Middle frontal gyrus (tissue), 1 donor: ENCODE data around the gene OSCP1.
A peak's percentile ranks its signal among the peaks of the same experiment; 100 is the strongest.

Experiments
- DNase-seq: peaks from one replicate; pipeline ENCODE4 v3.0.0-alpha.2; 2015; ENCODE audit warnings: low spot score; ENCODE audit errors: extremely low spot score

Gene OSCP1

GRCh38 chr1:36475341-36475740, 25.1 kb upstream of the OSCP1 start:
- DNase-seq: no peak

GRCh38 chr1:36472656-36473055, 22.4 kb upstream of the OSCP1 start:
- DNase-seq: no peak

- no peak for DNase-seq
Measured at GRCh38 chr1:36471830-36472641, 21.8 kb upstream of the OSCP1 start.

GRCh38 chr1:36469163-36469562, 18.9 kb upstream of the OSCP1 start:
- DNase-seq: no peak

GRCh38 chr1:36467700-36468455, 17.6 kb upstream of the OSCP1 start:
- DNase-seq: no peak

- DNase-seq: no peak
Measured at GRCh38 chr1:36467027-36467410, 16.8 kb upstream of the OSCP1 start.

GRCh38 chr1:36466370-36467026, 16.2 kb upstream of the OSCP1 start:
- no peak for DNase-seq

- no peak for DNase-seq
Measured at GRCh38 chr1:36465731-36466369, 15.6 kb upstream of the OSCP1 start.

- no peak for DNase-seq
Measured at GRCh38 chr1:36464605-36465393, 14.5 kb upstream of the OSCP1 start.

- peak; percentile 96 for DNase-seq
Measured at GRCh38 chr1:36463803-36464604, 13.8 kb upstream of the OSCP1 start, which contains the start of gene MRPS15. MRPS15 (minus strand) TSS chr1:36464384; CDS start chr1:36464275, 109 bp downstream.

GRCh38 chr1:36463463-36463802, 13.2 kb upstream of the OSCP1 start:
- DNase-seq: no peak

GRCh38 chr1:36458910-36459309, 8.7 kb upstream of the OSCP1 start:
- no peak for DNase-seq

GRCh38 chr1:36457691-36458090, 7.4 kb upstream of the OSCP1 start:
- no peak for DNase-seq

- DNase-seq: no peak
Measured at GRCh38 chr1:36456391-36456928, 6.2 kb upstream of the OSCP1 start.

GRCh38 chr1:36455386-36455785, 5.1 kb upstream of the OSCP1 start:
- no peak for DNase-seq

GRCh38 chr1:36453600-36454388, 3.5 kb upstream of the OSCP1 start:
- DNase-seq: no peak

GRCh38 chr1:36453051-36453450, 2.8 kb upstream of the OSCP1 start:
- no peak for DNase-seq

GRCh38 chr1:36450919-36451305, 661 bp upstream of the OSCP1 start:
- no peak for DNase-seq

GRCh38 chr1:36448530-36449056, 1.7 kb downstream of the OSCP1 start:
- no peak for DNase-seq
